Activated B cell treated with CpG ODN at 0.5 μM for 24 hours (primary cell): Measurements from ENCODE around the gene DCAF12. TPM values are rescaled to one million over a fixed set of nuclear protein-coding genes. Genes with fewer than 3 reads are reported as not detected.
A peak's percentile ranks its signal among the peaks of the same experiment; 100 is the strongest.

Experiments used
- ATAC-seq: fragments of 200-7000 bp; cut with Tn5 transposase; one replicate; pipeline ENCODE4 v1.10.0; 2021; ENCODE audit warnings: low read depth, mild to moderate bottlenecking, moderate library complexity
- CTCF ChIA-PET: fragments of 350-600 bp; sonication (Branson Sonifier 250); formaldehyde crosslinking; loops from one replicate; lab custom pipeline; 2021; ENCODE audit warnings: antibody characterized with exemption; lab: Charles Lee
- POLR2A ChIA-PET: fragments of 350-600 bp; sonication (Branson Sonifier 250); formaldehyde crosslinking; loops from one replicate; lab custom pipeline; 2021; ENCODE audit warnings: antibody characterized with exemption; lab: Charles Lee
- DNase-seq: peaks from one replicate; pipeline ENCODE4 v3.0.0; 2022
- H3K27ac Mint-ChIP-seq: one replicate; pipeline ENCODE4 v1.8.0; 2020; ENCODE audit warnings: mixed read lengths
- H3K27me3 Mint-ChIP-seq: one replicate; pipeline ENCODE4 v1.8.0; 2021; ENCODE audit warnings: mixed read lengths
- H3K36me3 Mint-ChIP-seq: one replicate; pipeline ENCODE4 v1.8.0; 2021; ENCODE audit warnings: low read depth, mixed read lengths
- H3K4me1 Mint-ChIP-seq: one replicate; pipeline ENCODE4 v1.8.0; 2021; ENCODE audit warnings: mixed read lengths
- H3K4me3 Mint-ChIP-seq: one replicate; pipeline ENCODE4 v1.8.0; 2020; ENCODE audit warnings: mild to moderate bottlenecking, mixed read lengths
- H3K9me3 Mint-ChIP-seq: one replicate; pipeline ENCODE4 v1.8.0; 2020; ENCODE audit warnings: mixed read lengths
- CTCF ChIP-seq: fragments of 200-600 bp; IDR thresholded peaks from one replicate; pipeline ENCODE4 v1.8.0; 2022; ENCODE audit warnings: antibody characterized with exemption, mild to moderate bottlenecking
- intact Hi-C: fragments of 100-400 bp; cut with micrococcal nuclease; formaldehyde crosslinking; loops from one replicate; pipeline ENCODE4 v1.15.1; 2024
- total RNA-seq: library from RNA; stranded (reverse); gene quantifications from 2 replicates; pipeline ENCODE4 v1.2.3, GENCODE V29; 2022

DCAF12 gene
- total RNA-seq, 1 donor from 2014 or later: 3.8 TPM

- Mint-ChIP-seq H3K9me3 (no peaks in the 10 kb centered on the region), H3K4me1 (no peaks in the 10 kb centered on the region), H3K27ac (no peak overlapping the region), H3K27me3 (peaks cover 3% of the 10 kb centered on the region), H3K4me3 (no peak overlapping the region), H3K36me3 (no peaks in the 10 kb centered on the region)
- intact Hi-C loops: no loop called here
- ATAC-seq (no peak), DNase-seq (no peak)
- TF ChIP-seq CTCF: no peak
- POLR2A ChIA-PET: no interaction called here
- CTCF ChIA-PET: no interaction called here
Observed at GRCh38 chr9:34065541-34065940, 61.0 kb downstream of the DCAF12 start.

DNA sequence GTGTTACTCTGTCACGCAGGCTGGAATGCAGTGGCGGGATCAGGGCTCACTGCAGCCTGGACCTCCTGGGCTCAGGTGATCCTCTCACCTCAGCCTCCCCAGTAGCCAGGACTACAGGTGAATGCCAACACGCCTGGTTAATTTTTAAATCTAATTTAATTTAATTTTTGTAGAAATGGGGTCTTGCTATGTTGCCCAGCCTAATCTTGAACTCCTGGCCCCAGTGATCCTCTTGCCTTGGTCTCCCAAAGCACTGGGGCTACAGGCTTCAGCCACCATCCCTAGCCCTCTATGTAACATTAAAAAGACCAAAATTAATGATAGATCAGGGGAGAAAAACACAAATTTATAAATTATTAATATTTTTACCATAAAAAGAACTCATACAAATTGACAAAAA lies 66.5 kb downstream of the DCAF12 start:
- DNase-seq (no peak), ATAC-seq (no peak)
- Mint-ChIP-seq H3K9me3 (no peaks in the 10 kb centered on the region), H3K27ac (no peak overlapping the region), H3K4me3 (no peak overlapping the region), H3K27me3 (peaks cover 14% of the 10 kb centered on the region), H3K36me3 (no peaks in the 10 kb centered on the region), H3K4me1 (no peaks in the 10 kb centered on the region)
- no peak for TF ChIP-seq CTCF
- intact Hi-C loops: no loop called here
- CTCF ChIA-PET: interaction anchor here (0.6 kb wide), 1 partner anchor 32 kb away, joined by 3 read pairs; no protein-coding TSS in a partner anchor
- POLR2A ChIA-PET: no interaction called here

DNA sequence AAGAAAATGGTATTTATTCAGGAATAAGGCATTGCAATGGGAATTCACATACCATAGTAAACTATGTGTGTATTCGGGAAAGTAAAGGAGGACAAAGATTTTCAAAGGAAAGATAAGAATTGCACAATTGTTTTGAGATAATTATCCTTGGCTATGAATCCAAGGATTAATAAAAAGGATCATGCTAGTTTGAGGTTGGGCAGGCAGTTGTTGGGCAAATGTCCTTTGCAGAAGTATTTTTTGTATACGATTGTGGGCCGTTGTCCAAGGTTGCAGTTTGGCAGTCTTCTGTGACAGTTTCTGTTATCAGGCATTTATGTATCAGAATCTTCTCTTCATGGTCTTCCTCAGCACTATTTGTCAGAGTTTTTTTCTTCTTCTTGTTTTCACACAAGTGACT lies 67.2 kb downstream of the DCAF12 start:
- ATAC-seq: no peak
- Mint-ChIP-seq H3K4me3 (no peak overlapping the region), H3K4me1 (no peaks in the 10 kb centered on the region), H3K9me3 (no peaks in the 10 kb centered on the region), H3K36me3 (no peaks in the 10 kb centered on the region), H3K27ac (no peak overlapping the region), H3K27me3 (peaks cover 14% of the 10 kb centered on the region)
- ChIA-PET POLR2A (no interaction called here), CTCF (no interaction called here)
- TF ChIP-seq CTCF: no peak
- intact Hi-C loops: no loop called here
- no peak for DNase-seq

DNA sequence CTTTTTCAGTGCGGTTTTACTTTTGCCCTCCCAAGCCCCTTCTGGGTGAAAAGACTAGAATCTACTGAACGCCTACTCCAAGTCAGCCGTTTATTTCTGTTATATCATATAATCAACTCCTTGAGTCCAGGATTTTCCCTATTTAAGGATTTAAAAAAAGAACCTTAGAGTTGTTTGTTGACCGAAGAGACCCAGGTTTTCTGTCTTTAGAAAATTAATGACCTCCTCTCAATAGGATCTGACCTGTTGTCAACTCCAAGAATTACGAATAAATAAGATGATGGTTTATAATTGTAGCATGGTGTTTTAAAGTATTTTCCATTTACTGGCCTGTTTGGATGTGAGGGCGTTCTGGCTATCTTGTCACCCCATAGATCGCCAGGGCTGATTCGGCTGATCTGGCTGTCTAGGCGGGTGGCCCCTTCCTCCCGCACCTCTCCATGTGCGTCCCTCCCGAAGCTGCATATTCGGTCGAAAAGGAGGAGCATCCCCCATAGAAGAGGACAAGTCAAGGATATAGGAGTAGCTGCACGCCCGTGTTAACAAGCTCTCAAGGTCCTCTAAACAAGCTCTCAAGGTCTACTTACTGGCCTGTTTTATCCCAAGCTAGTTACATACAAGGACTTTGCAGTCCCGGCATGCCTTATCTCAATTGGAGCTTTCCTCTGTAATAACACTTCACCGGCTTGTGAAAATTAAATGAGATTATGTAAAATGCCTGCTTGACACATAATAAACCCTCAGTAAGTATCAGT lies 76.7 kb downstream of the DCAF12 start:
- Mint-ChIP-seq H3K4me1 (peaks cover 25% of the 10 kb centered on the region), H3K27ac (peak overlapping the region; percentile 100), H3K27me3 (no peaks in the 10 kb centered on the region), H3K4me3 (peak overlapping the region; percentile 99), H3K36me3 (peaks cover 13% of the 10 kb centered on the region), H3K9me3 (no peaks in the 10 kb centered on the region)
- no peak for DNase-seq
- intact Hi-C loops: loop anchor here (1.0 to 10.0 kb wide), 7 partner anchors 38 to 1025 kb away; partner anchors contain the start of genes DNAI1, DNAJA1, FAM219A and KIF24
- CTCF ChIA-PET: no interaction called here
- POLR2A ChIA-PET: interaction anchor here (0.7 to 1.7 kb wide), 8 partner anchors 9 to 597 kb away, joined by 3 to 14 read pairs (median 4); partner anchors contain the start of genes GALT and UBAP1
- ATAC-seq: no peak
- TF ChIP-seq CTCF: no peak
